OCI-LY7 (cell line): ENCODE results near the gene NBEAL2. TPM values are rescaled to one million over a fixed set of nuclear protein-coding genes. Genes with fewer than 3 reads are reported as not detected.

ENCODE experiments used
- BruUV-seq: library from RNA; stranded (reverse); fragments of 400-500 nt; replicated peaks from 2 replicates; lab custom pipeline; 2021; lab: Mats Ljungman, UMichigan
- CTCF ChIA-PET: fragments of 300-600 bp; sonication (Branson Sonifier 250); formaldehyde crosslinking; loops from one replicate; lab custom pipeline; 2022; ENCODE audit warnings: antibody characterized with exemption; ENCODE audit not compliant: unreplicated experiment; lab: Charles Lee
- POLR2A ChIA-PET: fragments of 300-600 bp; sonication (Branson Sonifier 250); formaldehyde crosslinking; loops from one replicate; lab custom pipeline; 2022; ENCODE audit warnings: antibody characterized with exemption; lab: Charles Lee
- DNase-seq: peaks from one replicate; pipeline ENCODE4 v3.0.0-alpha.2; 2015; ENCODE audit warnings: low spot score
- H2AFZ ChIP-seq: fragments of 200-600 bp; sonication (generic), shearing (Covaris generic); 2 replicates; pipeline ENCODE4 v1.6.1; 2014; ENCODE audit warnings: mild to moderate bottlenecking, antibody characterized with exemption, low read length, moderate library complexity
- H3K27ac ChIP-seq: fragments of 200-600 bp; sonication (generic); 2 replicates; pipeline ENCODE4 v1.5.1; 2014; ENCODE audit warnings: mixed run types, low read depth, mild to moderate bottlenecking, moderate library complexity, low read length, inconsistent platforms; ENCODE audit not compliant: poor library complexity, severe bottlenecking
- H3K36me3 ChIP-seq: fragments of 200-600 bp; sonication (generic); 2 replicates; pipeline ENCODE4 v1.6.1; 2014; ENCODE audit warnings: mild to moderate bottlenecking, antibody characterized with exemption, low read length, moderate library complexity, mixed read lengths; ENCODE audit not compliant: insufficient read depth
- H3K4me1 ChIP-seq: fragments of 200-600 bp; sonication (generic); 2 replicates; pipeline ENCODE4 v1.5.1; 2014; ENCODE audit warnings: mild to moderate bottlenecking, low read length; ENCODE audit not compliant: insufficient read depth, poor library complexity, severe bottlenecking
- H3K4me2 ChIP-seq: fragments of 200-600 bp; sonication (generic); 2 replicates; pipeline ENCODE4 v1.6.1; 2014; ENCODE audit warnings: mild to moderate bottlenecking, low read length
- H3K4me3 ChIP-seq: fragments of 200-600 bp; sonication (generic); 2 replicates; pipeline ENCODE4 v1.5.1; 2014; ENCODE audit warnings: mild to moderate bottlenecking, low read depth, low read length; ENCODE audit not compliant: poor library complexity, severe bottlenecking
- H3K79me2 ChIP-seq: fragments of 200-600 bp; sonication (generic); 2 replicates; pipeline ENCODE4 v1.6.1; 2016; ENCODE audit warnings: low read depth, mild to moderate bottlenecking, low read length, moderate library complexity, mixed read lengths; ENCODE audit not compliant: insufficient read depth
- H3K9me2 ChIP-seq: fragments of 200-600 bp; sonication (generic); 2 replicates; pipeline ENCODE4 v1.6.1; 2016; ENCODE audit warnings: mild to moderate bottlenecking, low read length, mixed read lengths; ENCODE audit not compliant: insufficient read depth
- H3K9me3 ChIP-seq: fragments of 200-600 bp; sonication (generic); 2 replicates; pipeline ENCODE4 v1.6.1; 2014; ENCODE audit warnings: mild to moderate bottlenecking, mixed run types, low read length, mixed read lengths
- H4K20me1 ChIP-seq: fragments of 200-600 bp; sonication (generic); 2 replicates; pipeline ENCODE4 v1.6.1; 2014; ENCODE audit warnings: mild to moderate bottlenecking, antibody characterized with exemption, low read length, moderate library complexity, mixed read lengths; ENCODE audit not compliant: insufficient read depth
- CTCF ChIP-seq: fragments of 200-600 bp; sonication (generic); conservative IDR thresholded peaks from 2 replicates; pipeline ENCODE4 v1.5.1; 2014; ENCODE audit warnings: mild to moderate bottlenecking, antibody characterized with exemption, low read length, moderate library complexity, mixed read lengths
- EZH2phosphoT487 ChIP-seq: fragments of 200-600 bp; sonication (generic); IDR thresholded peaks from 2 replicates; pipeline ENCODE4 v1.6.1; 2018; ENCODE audit warnings: low read depth, borderline replicate concordance, mild to moderate bottlenecking, mixed run types, antibody characterized with exemption, low read length, moderate library complexity, mixed read lengths
- intact Hi-C: fragments of 100-400 bp; cut with micrococcal nuclease; formaldehyde crosslinking; loops from one replicate; pipeline ENCODE4 v1.10.0; 2022; ENCODE audit not compliant: unreplicated experiment
- total RNA-seq, 2 experiments: library from RNA; depleted of rRNA in 1 of 2; stranded (reverse); fragments of >200 nt in 1 of 2; shearing (Covaris generic) in 1 of 2; gene quantifications; 2 replicates each; pipeline ENCODE4 v1.2.3, GENCODE V29; 2014 to 2022

Gene NBEAL2
- total RNA-seq, 2 experiments from 2014 or later, result 74.9 to 149 TPM

- no peaks in the 10 kb centered on the region for H3K79me2 ChIP-seq
- intact Hi-C loops, result loop anchor here (1.0 kb wide), 2 partner anchors 70 to 74 kb away; no protein-coding TSS in a partner anchor
- H3K4me1 ChIP-seq, result no peaks in the 10 kb centered on the region
- H3K4me3 ChIP-seq, result no peak overlapping the region
- no peaks in the 10 kb centered on the region for H4K20me1 ChIP-seq
- no peak for DNase-seq
- no peak overlapping the region for H2AFZ ChIP-seq
- no peak overlapping the region for H3K27ac ChIP-seq
- H3K9me3 ChIP-seq, result no peaks in the 10 kb centered on the region
- peaks cover 81% of the 10 kb centered on the region for H3K36me3 ChIP-seq
- ChIA-PET CTCF (interaction anchor here (0.6 kb wide), 1 partner anchor 130 kb away, joined by 5 read pairs; no protein-coding TSS in a partner anchor), POLR2A (no interaction called here)
- H3K4me2 ChIP-seq, result no peak overlapping the region
- H3K9me2 ChIP-seq, result no peaks in the 10 kb centered on the region
- BruUV-seq, result no TSS peak
- TF ChIP-seq CTCF, result no peak
- no peak for TF ChIP-seq EZH2phosphoT487
Observed at GRCh38 chr3:46997453-46998091, 18.1 kb downstream of the NBEAL2 start.

- Histone ChIP-seq H4K20me1 (no peaks in the 10 kb centered on the region), H3K4me1 (no peaks in the 10 kb centered on the region), H3K9me2 (no peaks in the 10 kb centered on the region), H2AFZ (no peak overlapping the region), H3K4me3 (no peak overlapping the region), H3K36me3 (peaks cover 80% of the 10 kb centered on the region), H3K79me2 (no peaks in the 10 kb centered on the region), H3K9me3 (no peaks in the 10 kb centered on the region), H3K27ac (no peak overlapping the region), H3K4me2 (no peak overlapping the region)
- ChIA-PET POLR2A (interaction anchor here (0.5 to 0.9 kb wide), 2 partner anchors 70 to 71 kb away, joined by 3 read pairs; no protein-coding TSS in a partner anchor), CTCF (interaction anchor here (0.6 to 1.0 kb wide), 3 partner anchors 13 to 130 kb away, joined by 3 to 5 read pairs (median 3); no protein-coding TSS in a partner anchor)
- TF ChIP-seq EZH2phosphoT487 (no peak), CTCF (peak; percentile 87)
- intact Hi-C loops, result loop anchor here (1.0 kb wide), 2 partner anchors 71 to 75 kb away; no protein-coding TSS in a partner anchor
- no TSS peak for BruUV-seq
- peak; percentile 77 for DNase-seq
Observed at GRCh38 chr3:46998121-46998851, 18.8 kb downstream of the NBEAL2 start.
